Immature natural killer cell (primary cell): ENCODE results near the gene TEAD1. TPM values are rescaled to one million over a fixed set of nuclear protein-coding genes. Genes with fewer than 3 reads are reported as not detected.

Experiments
- DNase-seq, 3 donors: peaks; one replicate each; pipeline ENCODE4 v3.0.0; 2022; ENCODE audit warnings: mixed read lengths in 1 of 3
- H3K27ac Mint-ChIP-seq, 6 donors: one replicate each; pipeline ENCODE4 v1.8.0; 2020; ENCODE audit warnings: mixed read lengths in 6 of 6, mild to moderate bottlenecking in 5 of 6, inconsistent platforms in 4 of 6, moderate library complexity in 3 of 6
- H3K27me3 Mint-ChIP-seq, 3 donors: one replicate each; pipeline ENCODE4 v1.8.0; 2020 to 2021; ENCODE audit warnings: low read depth in 3 of 3, mild to moderate bottlenecking in 3 of 3, mixed read lengths in 3 of 3, moderate library complexity in 3 of 3, inconsistent platforms in 1 of 3
- H3K36me3 Mint-ChIP-seq, 3 donors: one replicate each; pipeline ENCODE4 v1.8.0; 2020; ENCODE audit warnings: mixed read lengths in 3 of 3, inconsistent platforms in 2 of 3, mild to moderate bottlenecking in 2 of 3
- H3K4me1 Mint-ChIP-seq, 2 donors: one replicate each; pipeline ENCODE4 v1.8.0; 2020; ENCODE audit warnings: inconsistent platforms in 2 of 2, mild to moderate bottlenecking in 2 of 2, mixed read lengths in 2 of 2, moderate library complexity in 1 of 2
- H3K4me3 Mint-ChIP-seq, 5 donors: one replicate each; pipeline ENCODE4 v1.8.0; 2020; ENCODE audit warnings: mild to moderate bottlenecking in 5 of 5, mixed read lengths in 5 of 5, inconsistent platforms in 3 of 5, moderate library complexity in 3 of 5
- H3K9me3 Mint-ChIP-seq, 6 donors: one replicate each; pipeline ENCODE4 v1.8.0; 2020; ENCODE audit warnings: mild to moderate bottlenecking in 6 of 6, mixed read lengths in 6 of 6, inconsistent platforms in 4 of 6, moderate library complexity in 3 of 6
- polyA plus RNA-seq, 3 donors: library from polyadenylated mRNA; unstranded; fragments of 300-500 nt; fragmentation: Illumina TruSeq; gene quantifications; one replicate each; pipeline ENCODE4 v1.2.3, GENCODE V29; 2021

Gene TEAD1
- polyA plus RNA-seq, 3 donors from 2014 or later: not detected

- Mint-ChIP-seq H3K4me1 (no peaks in the 10 kb centered on the region), H3K9me3 (peaks cover 0 to 5% (median 0%) of the 10 kb centered on the region in 6 donors), H3K36me3 (peaks cover 0 to 4% (median 0%) of the 10 kb centered on the region in 3 donors), H3K4me3 (no peak overlapping the region), H3K27me3 (peaks cover 4 to 15% (median 5%) of the 10 kb centered on the region in 3 donors), H3K27ac (no peak overlapping the region)
- no peak for DNase-seq
These were observed 317.2 kb downstream of the TEAD1 start for GRCh38 chr11:12991426-12991825.

- Mint-ChIP-seq H3K9me3 (peaks cover 0 to 5% (median 0%) of the 10 kb centered on the region in 6 donors), H3K27me3 (peaks cover 4 to 17% (median 4%) of the 10 kb centered on the region in 3 donors), H3K4me3 (no peak overlapping the region), H3K36me3 (peaks cover 0 to 4% (median 0%) of the 10 kb centered on the region in 3 donors), H3K4me1 (no peaks in the 10 kb centered on the region), H3K27ac (no peak overlapping the region)
- DNase-seq: no peak
These were observed 319.4 kb downstream of the TEAD1 start for GRCh38 chr11:12993626-12994025.
